Fibroblast of lung (primary cell): ENCODE results near the gene RUFY3.
"Not testable (repeated sequence)": the region's sequence is repeated elsewhere in the genome, so short reads cannot be mapped to it uniquely, and the experiment has no call there.

Source experiments
- CTCF ChIP-seq, 2 donors: IDR thresholded peaks in 1 of 2; conservative IDR thresholded peaks in 1 of 2; 1 replicate in 1 of 2; 2 replicates in 1 of 2; pipeline ENCODE4 v1.5.1; 2011 to 2012; ENCODE audit warnings: low read length in 2 of 2, control low read depth in 1 of 2, inconsistent platforms in 1 of 2, low read depth in 1 of 2, mild to moderate bottlenecking in 1 of 2
- EZH2 ChIP-seq: IDR thresholded peaks from 2 replicates; pipeline ENCODE4 v1.5.1; 2012; ENCODE audit warnings: low read length, control low read depth, mild to moderate bottlenecking; ENCODE audit errors: missing control alignments

- not testable (repeated sequence) for TF ChIP-seq CTCF (conservative IDR thresholded peaks at IDR 0.05 in 1 of 2, IDR thresholded peaks at IDR 0.05 in 1 of 2; ENCODE audit: low read depth in 1 of 2, low read length in 2 of 2); EZH2
Measured at GRCh38 chr4:70726515-70726914, 4.8 kb downstream of the RUFY3 start.
